GM18909 (cell line): ENCODE data around the gene ZCWPW1.

Experiments
- ATAC-seq: cut with Tn5 transposase; IDR thresholded peaks from one replicate; pipeline ENCODE4 v1.9.1; 2021; ENCODE audit warnings: mild to moderate bottlenecking; ENCODE audit not compliant: unreplicated experiment, poor library complexity

Gene ZCWPW1, protein sequence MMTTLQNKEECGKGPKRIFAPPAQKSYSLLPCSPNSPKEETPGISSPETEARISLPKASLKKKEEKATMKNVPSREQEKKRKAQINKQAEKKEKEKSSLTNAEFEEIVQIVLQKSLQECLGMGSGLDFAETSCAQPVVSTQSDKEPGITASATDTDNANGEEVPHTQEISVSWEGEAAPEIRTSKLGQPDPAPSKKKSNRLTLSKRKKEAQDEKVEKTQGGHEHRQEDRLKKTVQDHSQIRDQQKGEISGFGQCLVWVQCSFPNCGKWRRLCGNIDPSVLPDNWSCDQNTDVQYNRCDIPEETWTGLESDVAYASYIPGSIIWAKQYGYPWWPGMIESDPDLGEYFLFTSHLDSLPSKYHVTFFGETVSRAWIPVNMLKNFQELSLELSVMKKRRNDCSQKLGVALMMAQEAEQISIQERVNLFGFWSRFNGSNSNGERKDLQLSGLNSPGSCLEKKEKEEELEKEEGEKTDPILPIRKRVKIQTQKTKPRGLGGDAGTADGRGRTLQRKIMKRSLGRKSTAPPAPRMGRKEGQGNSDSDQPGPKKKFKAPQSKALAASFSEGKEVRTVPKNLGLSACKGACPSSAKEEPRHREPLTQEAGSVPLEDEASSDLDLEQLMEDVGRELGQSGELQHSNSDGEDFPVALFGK

DNA sequence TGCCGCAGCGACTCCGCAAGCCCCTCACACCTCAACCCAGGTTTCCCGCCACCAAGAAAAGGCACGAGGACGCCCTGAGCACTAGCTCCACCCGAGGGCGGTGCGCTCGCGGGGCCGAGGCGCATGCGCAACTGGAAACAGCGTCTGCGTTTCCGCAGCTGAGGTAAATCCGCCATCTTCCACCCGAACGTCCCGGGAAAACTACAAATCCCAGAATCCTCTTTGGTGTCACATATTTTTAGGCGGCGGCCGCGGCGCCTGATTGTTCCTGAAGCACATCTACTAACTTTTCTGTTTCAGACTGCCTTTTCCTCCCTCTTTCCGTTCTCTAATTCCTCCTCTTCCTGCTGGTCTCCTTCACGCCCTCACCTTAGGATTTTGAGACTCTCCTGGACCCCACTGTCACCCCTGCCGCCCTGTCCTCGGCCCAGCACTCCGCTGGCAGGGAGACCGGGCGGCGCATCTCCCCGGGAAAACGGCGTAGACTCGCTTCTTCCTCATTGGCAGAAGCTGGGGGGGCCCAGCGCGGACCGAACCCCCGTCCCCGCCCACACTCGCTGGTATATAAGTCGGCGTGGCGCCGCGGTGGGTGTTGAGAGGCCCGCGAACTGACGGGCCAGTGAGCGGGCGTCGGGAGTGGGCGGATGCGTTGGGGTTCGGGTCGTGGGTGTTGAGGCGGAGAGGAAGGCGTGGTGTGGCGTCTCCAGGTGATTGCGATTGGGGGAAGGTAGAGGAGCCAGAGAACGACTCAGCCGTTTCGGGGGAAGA is at the start of gene ZCWPW1:
Gene ZCWPW1, minus strand, starts transcription at position 505 of the 768 bp plus-strand sequence. CDS start 8,054 bp downstream, outside the sequence.
- peak; percentile 49 for ATAC-seq

DNA sequence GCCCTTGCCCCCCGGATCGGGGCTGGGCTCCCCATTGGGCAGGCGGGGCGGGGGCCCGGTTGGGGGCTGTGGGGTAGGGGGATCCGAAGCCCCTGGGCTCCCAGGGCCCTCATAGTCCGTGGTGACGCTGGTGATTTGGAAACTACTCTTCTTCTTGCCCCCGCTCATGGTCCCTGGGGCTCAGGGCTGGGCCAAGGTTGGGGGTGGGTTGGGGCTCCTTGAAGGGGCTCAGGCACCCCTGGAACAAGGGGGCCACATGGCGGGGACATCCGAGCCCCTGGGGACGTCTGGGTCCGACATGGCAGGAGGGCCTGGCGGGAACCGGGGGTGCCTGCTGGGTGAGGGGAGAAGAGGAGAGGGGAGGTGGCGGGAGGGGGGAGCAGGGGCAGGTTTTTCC is 49.4 kb upstream of the ZCWPW1 start:
- ATAC-seq = no peak

DNA sequence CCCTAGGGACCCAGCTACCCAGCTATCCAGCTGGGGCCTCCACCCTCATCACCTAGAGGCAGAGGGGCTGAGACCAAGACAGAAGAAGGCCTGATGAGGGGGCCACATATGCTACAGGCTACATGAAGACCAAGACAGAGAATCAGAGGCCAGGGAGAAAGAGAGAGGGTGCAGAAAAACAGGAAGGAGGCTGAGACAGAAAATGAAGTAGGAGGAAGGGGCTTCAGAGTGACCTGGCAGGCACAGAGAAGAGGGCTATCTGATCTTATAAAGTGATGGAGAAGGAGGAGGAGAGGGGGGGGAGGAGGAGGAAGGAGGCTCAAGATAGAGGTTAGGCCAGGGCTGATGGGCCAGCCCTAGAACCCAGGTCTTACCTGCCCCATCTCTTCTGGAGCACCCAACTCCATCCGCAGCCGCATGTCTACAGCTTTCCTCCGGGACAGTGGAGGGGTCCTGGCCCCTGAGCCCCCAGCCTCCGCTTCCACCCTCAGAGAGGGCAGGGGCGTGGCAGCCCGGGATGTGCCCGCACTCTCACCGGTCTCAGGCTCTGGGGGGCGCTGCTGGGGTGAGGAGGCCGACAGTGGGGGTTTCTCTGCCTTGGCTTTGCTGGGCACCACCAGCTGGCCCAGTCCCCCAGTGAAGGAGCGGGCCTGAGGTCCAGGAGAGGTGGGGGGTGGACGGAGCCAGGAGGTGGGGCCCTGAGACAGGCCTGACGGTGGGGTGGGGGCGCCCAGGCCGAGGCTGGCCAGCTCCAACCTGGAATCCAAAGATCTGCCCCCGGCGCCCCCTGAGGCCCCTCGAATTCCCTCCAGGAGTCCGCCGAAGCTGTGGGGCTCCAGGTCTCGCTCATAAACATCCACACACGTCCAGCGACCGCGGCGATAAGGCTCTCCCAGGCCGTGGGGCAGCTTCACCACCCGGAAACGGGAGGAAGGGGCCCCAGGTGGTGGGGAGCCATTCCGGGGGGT is 48.7 kb upstream of the ZCWPW1 start:
- no peak for ATAC-seq

DNA sequence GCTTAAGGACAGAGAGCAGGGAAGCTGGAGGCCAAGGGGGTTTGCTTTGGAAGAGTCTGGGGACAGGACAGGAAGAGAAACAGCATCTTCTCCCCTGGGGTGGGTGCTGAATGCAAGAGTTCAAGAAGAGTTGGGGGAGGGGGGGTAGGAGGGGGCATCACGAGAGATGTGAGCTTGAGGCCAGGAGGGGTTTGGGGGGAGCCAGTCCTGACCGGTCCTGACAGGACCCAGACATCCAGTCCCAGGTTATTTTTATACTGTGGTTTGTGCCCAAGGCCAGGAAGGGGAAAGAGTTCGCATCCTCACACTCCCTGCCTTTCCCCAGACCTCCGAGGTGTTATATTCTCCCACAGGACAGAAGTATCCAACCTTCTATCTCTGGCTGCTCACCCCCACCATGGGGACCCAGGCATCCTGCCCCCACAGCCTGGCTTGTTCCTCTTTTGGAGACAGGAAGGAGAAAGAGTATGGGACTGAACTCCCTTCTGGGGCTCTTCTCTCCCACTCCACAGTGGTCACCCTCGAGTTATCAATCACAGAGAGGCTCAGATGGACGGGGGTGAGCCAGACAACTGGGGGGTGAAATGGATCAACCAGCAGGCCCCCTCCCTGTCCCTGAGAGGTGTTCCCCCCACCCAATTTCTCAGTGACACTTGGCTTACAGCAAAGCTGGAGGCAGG is 47.7 kb upstream of the ZCWPW1 start:
- ATAC-seq = no peak

DNA sequence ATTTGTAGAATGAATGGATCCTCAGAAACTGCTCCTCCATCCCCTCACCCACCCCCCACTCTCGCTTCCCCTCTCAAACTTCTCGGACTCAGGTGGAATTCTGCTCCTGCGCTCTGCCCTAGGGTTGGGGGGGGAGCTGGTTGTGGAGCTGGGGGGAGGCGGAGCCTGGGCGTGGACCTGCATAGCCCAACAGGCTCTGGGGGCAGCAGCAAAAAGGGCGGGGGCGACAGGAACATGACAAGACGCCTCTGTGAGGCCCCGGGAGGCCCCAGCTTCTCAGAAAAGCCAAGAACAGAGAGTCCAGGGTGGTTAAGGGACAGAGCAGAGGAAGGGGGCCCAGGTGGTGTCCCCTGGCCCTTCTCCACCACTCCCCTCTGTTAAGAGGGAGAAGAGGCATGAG is 47.0 kb upstream of the ZCWPW1 start:
- ATAC-seq = no peak

- ATAC-seq = no peak
Measured at GRCh38 chr7:100472854-100473499, 44.5 kb upstream of the ZCWPW1 start.

DNA sequence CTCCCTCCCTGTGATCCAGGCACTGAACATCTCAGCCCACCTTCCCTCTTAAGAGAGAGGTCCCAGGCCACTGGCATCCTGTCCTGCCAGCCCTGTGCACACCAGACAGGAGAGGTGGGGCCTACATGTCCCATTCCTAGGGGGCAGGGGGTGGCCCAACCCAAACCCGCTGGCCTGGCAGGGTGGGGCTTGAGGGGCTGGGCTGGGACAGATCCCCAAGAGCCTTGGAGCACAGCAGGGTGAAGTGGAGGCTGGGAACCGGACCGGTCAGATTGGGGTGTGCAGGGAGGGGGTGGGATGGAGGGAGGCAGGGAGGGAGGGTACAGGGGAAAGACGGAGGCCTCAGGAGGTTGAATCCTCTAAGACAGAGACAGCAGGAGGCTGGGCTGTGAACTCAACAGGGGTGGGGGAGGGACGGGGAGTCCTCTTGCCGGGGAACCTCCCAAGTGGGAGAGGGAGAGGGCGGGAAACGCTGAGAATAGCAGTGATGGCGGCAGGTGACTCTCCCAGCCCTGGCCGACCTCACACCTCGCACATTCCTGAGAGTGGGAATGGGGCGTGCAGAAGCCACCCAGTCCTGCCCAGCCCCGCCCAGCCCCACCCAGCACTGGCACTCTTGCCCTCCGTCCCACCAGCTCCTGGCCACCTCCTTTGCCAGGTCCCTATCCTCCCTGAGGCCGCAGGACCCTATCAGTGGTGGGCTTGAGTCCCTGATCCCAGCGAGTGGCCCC is 43.8 kb upstream of the ZCWPW1 start:
- ATAC-seq = no peak

DNA sequence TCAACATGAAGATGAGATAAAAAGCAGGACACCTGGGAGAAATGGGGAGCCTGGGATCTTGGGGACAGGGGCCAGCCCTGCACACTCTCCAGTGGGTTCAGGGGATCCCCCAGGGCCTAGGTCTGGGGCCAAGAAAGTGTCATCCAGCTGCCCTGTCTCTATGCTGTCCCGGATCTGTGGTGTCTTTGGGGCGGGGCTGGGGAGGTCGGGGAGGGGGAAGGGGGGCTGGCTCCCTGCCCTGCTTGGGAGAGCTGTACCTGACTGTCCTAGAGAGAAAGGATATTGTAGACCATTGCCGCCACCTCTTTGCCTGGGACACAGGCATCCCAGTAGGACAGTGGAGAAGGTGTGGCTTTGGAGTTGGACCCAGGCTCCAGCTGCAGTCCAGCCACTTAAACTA is 42.5 kb upstream of the ZCWPW1 start:
- no peak for ATAC-seq

- peak; percentile 65 for ATAC-seq
Measured at GRCh38 chr7:100469227-100470044, 40.9 kb upstream of the ZCWPW1 start.

DNA sequence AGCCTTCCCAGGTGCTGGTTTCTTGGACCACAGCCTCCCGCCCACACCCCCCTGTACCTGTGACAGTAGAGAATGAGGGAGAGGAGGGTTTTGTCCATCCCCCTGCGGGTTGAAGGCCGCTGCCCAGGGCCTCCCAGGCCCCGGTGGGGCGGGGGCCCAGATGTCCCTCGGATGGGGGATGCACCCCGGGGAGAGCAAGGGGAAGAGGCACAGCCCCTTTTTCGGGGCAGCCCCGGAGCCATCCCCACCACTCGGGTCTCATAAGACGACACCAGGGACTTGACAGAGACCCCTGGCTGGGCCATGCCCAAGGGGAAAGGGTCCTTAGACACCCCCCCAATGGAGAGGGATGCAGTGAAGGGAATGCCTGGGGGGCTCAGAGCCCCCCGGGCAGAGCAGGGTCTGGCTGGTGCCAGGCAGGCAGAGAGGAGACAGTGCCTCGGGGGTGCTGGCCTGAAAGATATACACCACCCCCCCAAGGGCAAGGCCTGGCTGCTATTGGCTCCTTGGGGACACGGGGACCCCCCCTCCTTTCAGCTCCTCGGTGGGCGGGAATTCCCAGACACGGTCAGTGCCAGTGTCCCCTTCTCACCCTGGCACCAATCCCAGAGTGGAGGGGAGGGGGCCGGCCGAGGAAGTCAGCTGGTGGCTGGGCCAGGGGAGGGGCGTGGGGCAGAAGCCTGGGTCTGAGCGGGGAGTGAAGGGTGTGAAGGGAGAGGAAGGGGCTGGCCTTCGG is 39.3 kb upstream of the ZCWPW1 start:
- no peak for ATAC-seq

DNA sequence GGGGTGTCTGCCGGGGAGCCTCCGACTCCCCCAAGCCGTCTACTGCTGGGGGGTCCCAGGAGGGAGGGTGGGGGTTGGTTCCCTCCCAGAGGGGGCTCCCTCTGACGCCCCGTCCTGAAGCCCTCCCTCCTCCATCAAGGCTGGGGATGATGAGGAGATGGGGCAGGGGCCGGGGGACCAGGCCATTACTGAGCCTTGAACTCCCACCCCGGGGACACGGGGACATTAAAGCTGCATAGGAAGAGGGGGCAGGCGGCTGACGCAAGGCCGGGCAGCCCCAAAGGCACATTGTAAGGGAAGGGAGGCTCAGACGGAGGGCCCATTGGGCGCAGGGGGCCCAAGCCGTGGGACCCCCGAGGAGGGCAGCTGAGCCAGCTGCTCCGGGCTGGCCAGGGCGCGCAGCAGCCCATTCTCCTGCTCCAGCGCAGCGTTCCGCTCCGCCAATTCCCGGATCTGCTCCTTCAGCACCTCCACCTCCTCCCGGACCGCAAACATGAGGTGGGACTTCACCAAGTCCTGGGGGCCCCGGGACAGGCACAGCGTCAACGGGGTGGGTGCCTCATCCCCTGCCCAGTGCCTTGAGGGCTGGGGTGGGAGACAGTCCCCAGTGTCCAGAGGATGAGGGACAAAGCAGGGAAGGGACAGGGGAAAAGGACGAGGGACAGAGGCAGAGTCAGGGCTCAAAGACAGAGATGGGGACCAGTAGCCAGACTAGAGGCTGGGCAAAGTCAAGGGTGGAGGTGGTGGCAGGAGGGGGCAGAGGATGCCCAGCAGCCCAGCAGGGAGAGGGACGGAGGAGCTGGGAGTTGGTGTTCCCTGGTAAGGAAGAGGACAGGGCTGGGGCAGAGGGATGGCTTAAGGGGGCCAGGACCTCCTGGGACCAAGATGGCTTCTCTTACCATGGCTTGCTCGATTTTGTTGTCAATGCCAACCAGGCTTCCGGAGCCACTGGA is 38.4 kb upstream of the ZCWPW1 start:
- ATAC-seq = no peak

DNA sequence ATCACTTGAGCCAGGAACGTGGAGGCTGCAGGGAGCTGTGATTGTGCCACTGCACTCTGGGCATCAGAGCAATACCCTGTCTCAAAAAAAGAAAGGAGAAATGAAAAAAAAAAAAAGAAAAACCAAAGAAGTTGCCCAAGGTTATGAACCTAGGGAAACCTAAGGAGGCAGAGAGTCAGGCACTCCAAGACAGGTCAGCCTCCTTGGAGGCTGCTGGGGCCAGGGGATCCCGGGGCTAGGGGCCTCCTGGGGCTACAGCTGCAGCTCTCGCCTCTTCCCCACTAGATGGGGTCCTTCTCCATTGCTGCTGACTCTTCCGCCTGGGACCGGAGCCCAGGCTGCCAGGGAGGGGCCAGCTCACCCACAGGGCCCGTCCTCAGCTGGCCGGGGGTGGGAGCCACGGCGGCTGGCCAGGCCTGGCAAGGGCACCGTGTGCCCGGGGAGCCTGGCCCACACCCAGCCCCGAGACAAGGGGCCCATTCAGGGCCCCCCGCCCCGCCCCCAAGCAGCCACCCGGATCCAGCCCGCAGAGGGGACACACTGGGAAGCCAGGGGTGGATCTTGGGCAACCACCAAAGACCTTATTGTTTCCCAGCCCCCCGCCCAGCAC is 37.3 kb upstream of the ZCWPW1 start:
- ATAC-seq = no peak

GRCh38 chr7:100465299-100465698 is 36.8 kb upstream of the ZCWPW1 start:
- no peak for ATAC-seq

DNA sequence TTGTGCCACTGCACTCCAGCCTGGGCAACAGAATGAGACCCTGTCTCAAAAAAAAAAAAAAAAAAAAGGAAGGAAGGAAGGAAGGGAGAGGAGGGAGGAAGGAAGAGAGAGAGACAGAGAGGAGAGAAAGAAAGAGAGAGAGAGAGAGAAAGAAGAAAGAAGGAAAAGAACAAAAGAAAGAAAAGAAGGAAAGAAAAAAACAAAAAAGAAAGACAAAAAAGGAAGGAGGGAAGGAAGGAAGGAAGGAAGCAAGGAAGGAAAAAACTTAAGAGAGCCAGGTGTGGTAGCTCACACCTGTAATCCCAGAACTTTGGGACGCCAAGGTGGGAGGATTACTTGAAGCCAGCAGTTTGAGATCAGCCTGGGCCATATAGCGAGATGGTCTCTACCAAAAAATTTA is 36.3 kb upstream of the ZCWPW1 start:
- no peak for ATAC-seq

DNA sequence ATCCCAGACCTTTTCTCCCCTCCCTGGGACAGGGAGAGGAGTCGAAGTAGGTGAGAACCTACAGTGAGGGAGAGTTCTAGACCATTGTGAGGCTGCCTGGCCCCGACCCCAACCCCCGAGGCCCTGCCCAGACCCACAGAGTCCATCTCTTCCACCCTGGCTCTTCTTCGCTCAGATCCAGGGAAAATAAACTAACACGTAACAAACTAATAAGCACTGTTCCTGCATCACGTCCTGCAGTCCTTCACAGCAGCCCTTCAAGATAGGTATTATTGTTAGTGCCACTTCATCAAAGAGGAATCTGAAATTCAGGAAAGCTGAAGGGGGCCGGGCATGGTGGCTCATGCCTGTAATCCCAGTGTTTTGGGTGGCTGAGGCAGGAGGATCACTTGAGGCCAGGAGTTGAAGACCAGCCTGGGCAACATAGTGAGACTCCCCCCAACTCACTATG is 35.7 kb upstream of the ZCWPW1 start, which contains the start of gene SPACDR:
Gene SPACDR, minus strand, starts transcription at position 51 of the 451 bp plus-strand sequence. CDS start 235 bp downstream, outside the sequence.
- ATAC-seq = no peak
